SH-SY5Y (cell line): ENCODE data around the gene HEMK1.

Experiments used
- GATA2 ChIP-seq: IDR thresholded peaks from 2 replicates; pipeline ENCODE4 v1.6.1; 2011; ENCODE audit warnings: mild to moderate bottlenecking, low read depth, low read length
- GATA3 ChIP-seq: IDR thresholded peaks from 2 replicates; pipeline ENCODE4 v1.6.1; 2011; ENCODE audit warnings: low read depth, mild to moderate bottlenecking, low read length, moderate library complexity

HEMK1 gene

DNA sequence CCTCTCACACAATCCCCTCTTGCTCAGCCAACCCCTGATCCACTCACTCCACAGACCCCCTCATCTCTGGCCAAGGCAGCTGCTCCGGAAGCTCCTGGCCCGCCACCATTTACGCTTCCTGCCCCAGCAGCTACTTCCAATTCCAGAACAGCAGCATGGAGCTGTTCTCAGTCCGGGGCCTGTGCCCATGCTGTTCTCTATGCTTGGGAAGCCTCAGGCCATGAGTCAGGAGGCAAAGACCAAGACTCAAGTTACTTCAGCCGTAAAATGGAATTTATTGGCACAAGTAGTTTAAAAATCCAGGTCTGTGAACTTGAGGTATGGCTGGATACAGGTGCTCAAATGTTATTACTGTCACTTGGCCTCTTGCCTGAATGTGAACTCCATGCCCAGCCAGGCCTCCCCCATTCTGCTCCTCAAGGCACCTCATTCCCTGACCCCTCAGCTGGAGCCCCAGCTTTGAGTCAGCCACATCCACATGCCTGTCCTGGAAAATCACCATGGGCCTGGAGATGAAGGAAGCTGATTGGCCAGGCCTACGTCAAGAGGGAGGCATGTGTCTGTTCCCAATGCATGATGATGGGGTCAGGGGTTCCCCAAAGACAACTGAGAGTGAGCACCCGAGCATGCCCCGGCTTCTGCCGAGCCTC, 34.5 kb upstream of the HEMK1 start:
- no peak for TF ChIP-seq GATA2

DNA sequence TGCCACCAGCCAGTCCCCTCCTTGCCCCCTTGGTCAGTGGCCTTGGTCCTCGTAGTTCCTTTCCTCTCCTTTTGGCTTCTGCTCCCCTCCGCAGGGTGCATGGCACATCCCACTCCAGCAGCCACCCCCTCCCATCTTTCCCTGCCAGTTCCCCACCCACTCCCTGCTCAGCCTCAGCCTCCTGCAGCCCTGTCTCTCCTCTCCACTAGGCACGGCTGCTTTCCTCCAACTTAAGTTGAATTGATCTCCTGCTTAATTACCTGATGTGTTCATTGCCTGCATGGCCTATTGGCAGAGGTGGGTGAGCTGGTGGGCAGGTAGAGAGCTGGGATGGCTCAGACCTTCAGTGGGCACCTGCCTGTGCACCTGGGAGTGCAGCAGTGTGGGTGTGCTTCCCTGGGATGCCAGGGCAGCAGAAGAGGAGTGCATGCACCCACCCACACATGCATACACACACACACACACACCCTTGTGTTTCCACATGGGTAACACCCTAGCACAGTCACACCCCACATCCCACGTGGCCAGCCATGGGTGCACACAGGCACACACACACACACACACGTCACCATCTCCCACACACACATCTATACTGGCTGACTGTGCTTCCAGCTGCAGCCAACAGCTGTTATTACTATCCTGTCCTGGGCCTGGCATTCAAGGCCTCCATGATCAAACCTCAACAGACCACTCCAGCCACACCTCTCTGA, 32.7 kb upstream of the HEMK1 start:
- no peak for TF ChIP-seq GATA2

DNA sequence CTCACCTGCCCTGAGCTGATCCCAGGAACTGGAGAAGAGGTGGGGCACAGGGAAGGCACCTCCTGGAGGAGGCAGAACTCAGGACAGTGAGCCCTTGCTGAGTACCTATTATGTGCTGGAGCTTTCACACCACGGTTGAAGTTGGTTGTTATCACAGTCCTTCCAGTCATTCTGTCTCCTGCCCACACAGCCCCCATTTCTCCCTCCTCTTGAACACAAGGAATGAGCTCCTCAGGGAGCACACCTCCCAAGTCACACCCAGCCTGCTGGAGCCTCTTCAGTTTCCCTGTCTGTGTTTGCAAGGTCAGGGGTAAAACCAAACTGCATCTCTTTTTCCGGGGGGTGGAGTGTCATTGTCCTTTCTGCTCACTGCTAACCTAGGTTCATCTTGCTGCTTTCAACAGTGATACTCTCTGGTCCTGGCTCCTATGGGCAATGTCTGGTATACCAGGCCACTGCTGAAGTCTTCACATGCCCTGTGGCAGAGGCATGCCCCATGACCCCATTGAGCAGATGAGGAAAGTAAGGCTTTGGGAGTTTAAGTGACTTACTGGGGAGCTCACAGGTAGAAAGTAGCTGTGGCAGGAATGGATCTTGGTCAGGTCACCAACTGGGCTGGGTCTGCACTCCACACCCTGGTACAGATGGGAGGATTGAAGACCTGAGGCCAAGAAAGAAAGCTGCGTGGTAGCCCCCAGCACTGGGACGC, 31.7 kb upstream of the HEMK1 start:
- TF ChIP-seq GATA3 (no peak), GATA2 (no peak)

DNA sequence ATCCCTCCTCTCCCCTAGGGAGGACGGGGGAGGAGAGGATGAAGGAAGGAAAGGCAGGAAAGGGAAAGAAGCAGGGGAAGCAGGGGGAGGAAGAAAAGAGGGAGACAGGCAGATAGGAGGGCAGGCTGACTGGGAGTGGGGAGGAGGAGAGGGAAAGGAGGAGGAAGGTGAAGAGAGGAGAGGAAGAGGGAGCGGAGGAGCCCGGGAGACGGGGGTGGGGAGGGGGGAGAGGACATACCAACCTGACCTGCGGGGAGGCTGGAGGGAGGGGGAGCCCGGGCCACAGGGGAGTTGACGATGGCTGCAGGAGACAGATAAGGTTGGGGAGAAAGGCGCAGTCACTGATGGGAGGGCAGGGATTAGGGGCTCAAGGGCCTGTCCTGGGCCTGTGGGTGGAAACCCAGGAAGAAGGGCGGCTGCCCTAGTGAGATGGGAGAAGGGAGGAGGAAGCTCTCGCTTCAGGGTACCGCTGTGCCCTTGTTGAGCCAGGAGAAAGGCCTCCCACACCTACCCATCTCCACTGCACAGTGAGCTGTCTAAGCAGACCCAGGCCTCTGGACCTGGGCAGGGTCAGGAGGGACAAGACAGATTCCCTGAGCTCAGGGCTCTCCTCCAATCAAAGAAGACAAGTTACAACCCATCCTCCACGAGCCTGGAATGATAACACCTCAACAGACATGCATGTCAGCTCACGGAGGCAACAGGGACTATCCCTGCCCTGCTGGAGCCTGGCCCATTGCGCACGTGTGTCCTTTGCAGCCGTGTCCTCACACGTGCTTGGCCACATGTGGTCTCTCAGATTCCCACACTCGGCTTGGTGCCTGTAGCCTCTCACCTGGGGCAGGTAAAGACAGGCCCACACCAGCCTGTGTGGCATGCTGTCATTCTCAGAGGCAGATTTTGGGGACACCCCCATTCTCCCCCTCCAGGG, 29.7 kb upstream of the HEMK1 start:
- TF ChIP-seq GATA2: no peak
- no peak for TF ChIP-seq GATA3

DNA sequence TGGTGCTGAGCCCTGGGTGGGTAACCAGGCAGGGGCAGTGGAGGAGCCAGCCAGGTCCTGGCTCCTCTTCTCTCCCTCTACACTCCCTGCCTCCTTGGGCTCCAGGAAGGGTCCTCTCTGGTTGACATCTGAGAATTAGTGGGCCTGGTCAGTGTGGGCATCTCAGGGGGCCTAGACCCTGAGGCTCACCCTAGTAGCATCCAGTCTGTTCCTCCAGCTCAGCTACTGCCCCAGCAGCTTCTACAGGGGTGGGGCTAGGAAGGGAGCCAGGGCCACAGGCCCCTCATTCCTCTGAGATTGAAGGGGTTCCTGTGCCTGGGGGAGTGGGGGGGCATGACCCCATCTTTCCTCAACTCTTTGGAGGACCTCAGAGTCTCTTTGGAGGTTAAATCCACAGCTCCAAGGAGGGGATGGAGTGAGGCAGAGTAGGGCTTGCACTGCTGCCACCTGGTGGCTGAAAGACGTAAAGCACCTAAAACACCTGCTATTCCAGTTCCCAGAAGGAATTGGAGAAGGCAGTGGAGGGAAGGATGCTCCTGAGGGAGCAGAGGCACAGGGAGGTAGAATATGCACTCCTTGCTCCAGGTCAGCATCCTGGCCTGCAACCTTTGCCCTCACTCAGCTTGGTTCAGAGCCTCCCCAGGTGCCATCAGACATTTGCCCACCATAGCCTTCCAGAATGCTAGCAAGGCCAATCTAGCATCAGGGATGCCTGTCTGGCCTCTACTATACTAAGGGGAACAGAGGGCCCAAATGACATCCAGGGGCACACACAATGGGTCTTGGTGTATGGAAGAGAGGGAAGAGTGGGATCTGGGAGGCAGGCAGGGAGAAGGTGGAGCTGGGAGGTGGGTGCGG, 26.9 kb upstream of the HEMK1 start:
- no peak for TF ChIP-seq GATA3
- TF ChIP-seq GATA2: no peak

DNA sequence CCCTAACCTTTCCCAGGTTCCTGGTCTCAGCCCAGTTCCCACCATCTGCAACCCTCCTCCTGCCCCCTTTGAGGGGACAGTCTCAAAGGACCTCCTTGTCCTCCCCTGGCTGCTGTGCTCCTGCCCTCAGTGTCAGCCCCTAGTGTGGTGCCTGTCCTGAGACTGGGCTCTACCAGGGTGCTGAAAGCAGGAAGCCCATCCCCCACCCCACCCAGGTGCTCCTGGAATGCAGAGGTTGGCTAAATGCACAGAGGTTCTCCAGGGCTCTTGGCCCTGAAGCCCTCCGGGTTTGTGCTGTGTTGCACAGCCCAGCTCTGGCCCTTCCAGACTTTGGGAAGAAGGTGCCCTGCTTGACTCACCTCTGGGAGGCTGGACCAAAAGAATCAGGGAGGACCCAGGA, 23.5 kb upstream of the HEMK1 start:
- TF ChIP-seq GATA3 (no peak), GATA2 (no peak)

DNA sequence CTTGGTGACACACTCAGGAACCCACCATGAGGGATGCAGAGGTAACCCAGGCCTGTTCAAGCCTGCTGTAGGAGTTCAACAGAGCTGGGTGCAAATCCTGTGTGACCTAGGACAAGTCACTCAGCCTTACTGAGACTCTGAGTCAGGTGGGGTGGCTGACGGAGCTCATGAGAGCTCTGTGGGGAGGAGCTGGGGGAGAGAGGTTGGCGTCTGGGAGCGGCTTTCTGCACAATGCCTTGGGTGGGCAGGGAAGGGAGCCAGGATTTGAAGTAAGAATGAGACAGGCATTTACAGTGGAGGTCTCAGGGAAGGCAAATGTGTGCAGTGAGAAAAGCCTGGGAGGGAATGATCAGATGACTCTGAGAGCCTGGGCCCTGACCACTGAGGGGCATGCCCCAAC, 20.1 kb upstream of the HEMK1 start:
- no peak for TF ChIP-seq GATA2
- TF ChIP-seq GATA3: no peak

DNA sequence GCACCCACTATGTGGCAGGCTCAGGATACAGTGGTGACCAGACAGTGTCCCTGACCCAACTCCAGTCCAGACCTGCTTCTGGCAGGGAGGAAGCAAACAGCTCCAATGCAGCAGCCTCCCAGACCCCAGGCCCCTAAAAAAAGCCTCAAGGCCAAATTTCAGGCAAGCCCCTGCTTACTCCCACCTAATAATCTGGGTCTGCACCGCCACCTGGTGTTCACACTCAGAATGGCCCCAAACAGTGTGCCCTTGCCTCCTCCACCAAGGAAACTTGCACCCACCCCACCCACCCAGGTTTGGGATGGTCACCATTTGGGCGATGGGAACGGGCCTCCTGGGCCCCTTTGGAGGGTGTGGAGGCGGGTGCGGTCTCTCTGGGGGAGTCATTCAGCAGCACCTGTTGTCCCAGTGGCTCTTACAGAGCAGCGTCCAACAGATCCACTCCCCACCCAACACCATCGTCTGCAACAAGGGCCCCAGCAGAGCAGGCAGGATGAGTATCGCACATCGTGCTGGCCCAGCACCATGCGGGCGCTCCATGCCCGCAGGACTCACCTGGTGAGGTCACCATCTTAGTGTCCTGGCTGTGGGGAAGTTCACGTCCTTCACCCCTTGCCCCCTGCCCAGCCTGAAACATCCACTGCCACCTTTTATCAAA, 19.1 kb upstream of the HEMK1 start:
- TF ChIP-seq GATA2: no peak

DNA sequence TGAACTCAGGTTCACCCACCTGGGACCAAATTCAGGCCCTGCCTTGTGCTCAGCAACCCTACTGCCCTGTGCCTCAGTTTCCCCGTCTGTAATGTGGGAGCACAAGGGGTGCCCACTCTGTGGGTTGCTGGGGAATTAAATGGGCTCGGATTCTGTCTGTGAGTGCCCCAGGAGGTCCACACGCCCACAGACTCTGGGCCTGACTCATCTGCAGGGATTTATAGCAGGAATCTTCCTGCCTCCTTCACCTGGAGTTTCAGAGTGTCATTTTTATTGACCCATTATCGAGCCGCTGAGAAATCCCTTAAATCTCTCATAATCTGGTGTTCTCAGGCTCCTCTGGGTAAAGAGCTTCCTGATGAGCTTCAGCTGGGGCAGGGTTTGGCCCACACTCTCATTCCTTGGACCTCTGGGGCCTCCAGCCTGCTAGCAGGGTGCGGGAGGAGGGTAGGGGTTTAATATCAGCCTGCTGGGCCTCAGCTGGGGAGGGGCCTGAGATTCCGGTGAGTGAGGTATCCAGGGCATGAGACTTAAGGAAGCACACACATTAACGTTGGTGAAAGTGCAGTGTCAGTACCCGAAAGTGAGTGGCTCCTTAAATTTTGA, 18.2 kb upstream of the HEMK1 start:
- TF ChIP-seq GATA3 (no peak), GATA2 (no peak)

DNA sequence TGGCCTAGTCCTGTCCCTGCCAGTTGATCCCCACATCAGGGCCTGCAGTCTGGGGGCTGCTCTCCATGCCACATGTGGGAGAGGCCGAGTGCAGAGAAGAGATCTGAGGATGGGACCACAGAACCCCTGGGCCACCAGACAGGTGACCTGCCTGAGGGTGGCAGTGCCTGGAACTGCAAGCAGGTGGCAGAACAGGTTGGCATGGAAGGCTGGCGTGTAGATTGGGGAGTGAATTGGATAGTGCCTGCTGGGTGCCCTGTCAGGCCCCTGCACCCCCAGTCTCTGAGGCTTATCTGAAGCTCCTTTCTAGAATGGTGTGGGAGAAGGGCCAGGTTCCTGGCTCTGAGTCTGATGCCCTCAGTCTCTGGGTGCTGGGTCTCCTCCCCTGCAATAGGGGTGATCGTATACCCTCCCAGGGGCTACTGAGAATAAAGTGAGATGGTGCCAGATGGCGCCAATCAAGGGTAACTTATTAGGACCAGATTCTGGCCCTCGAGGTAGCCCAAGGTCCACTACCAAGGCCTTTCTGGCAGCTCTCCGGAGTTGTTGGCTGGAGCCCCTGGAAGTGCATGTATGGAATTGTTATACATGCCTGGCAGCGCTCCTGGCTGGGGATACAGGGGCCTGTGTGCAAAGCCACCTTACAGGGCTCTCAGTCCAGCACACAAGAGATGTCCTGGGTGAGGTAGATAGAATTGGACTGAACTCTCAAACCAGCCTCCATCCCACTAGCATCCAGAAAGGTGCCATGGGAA, 17.5 kb upstream of the HEMK1 start:
- TF ChIP-seq GATA3 (no peak), GATA2 (no peak)

DNA sequence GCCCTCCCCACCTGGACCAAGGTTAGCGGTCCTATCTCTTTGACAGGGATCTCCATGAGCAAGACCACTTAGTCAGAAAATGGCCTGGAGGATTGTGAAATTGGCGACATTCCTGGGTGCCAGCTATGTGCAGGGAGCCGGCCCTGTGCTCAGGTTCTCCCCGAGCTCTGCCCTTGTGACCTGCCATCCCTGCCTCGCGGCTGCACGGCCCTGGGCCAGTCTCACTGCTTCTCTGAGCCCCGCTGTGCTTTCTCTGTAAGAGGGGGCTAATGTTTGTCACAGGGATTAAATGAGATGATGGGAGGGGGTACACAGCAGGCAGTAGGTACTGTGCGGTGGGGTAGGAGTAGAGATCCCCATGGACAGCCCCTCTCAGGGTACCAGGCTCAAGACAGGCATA, 16.7 kb upstream of the HEMK1 start:
- no peak for TF ChIP-seq GATA2
- no peak for TF ChIP-seq GATA3

DNA sequence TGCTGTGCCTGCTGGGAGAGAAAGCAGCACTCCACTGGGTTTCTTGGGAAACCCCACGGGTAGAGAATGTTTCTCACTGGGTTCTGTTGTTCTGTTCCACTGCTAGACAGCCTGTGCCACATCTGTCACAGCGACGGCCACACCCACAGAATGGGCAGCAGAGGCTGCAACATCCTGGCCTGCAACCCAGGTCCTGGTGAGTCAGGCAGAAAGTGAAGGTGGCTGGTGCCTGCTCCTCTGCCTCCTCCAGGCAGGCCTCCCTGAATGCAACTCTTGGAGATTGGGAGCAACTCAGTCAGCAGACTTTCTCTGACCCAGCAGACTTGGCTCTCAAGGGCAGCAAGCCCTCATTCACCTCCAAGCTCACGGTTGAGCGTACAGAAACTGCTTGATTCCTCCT, 14.8 kb upstream of the HEMK1 start:
- TF ChIP-seq GATA3 (no peak), GATA2 (no peak)
